Measurements from ENCODE around the gene EI24. TPM values are rescaled to one million over a fixed set of nuclear protein-coding genes. Genes with fewer than 3 reads are reported as not detected.

EI24 gene
- total and polyA plus RNA-seq, 4 donors: 64.9 to 288 (median 203) TPM

GRCh38 chr11:125551835-125552342 is 17.4 kb upstream of the EI24 start:
- H3K4me1 ChIP-seq (ENCODE audit: control insufficient read depth in 4 of 4, insufficient read depth in 4 of 4, low read length in 3 of 4): no peaks in the 10 kb centered on the region
- H3K27ac ChIP-seq (ENCODE audit: low read depth in 1 of 2, low read length in 2 of 2): no peak overlapping the region
- H3K9me3 ChIP-seq (ENCODE audit: control insufficient read depth in 4 of 4, low read length in 3 of 4): peaks cover 17 to 29% (median 23%) of the 10 kb centered on the region in 4 donors
- 44% methylated on average over 1 of the region's 1 CpG for WGBS
- TF ChIP-seq TAF1 (conservative IDR thresholded peaks at IDR 0.05) (no peak), JUND (IDR thresholded peaks at IDR 0.05) (no peak), SP1 (IDR thresholded peaks at IDR 0.05) (no peak), HNF4G (IDR thresholded peaks at IDR 0.05) (no peak), FOXA2 (IDR thresholded peaks at IDR 0.05) (no peak), MAX (IDR thresholded peaks at IDR 0.05) (no peak), RXRA (IDR thresholded peaks at IDR 0.05) (no peak), RAD21 (IDR thresholded peaks at IDR 0.05) (no peak), CTCF (IDR thresholded peaks at IDR 0.05; ENCODE audit: low read depth, low read length, missing input control) (no peak), EGR1 (IDR thresholded peaks at IDR 0.05; ENCODE audit: low read depth in 2 of 2) (no peak), YY1 (IDR thresholded peaks at IDR 0.05) (no peak), REST (IDR thresholded peaks at IDR 0.05) (no peak), GABPA (IDR thresholded peaks at IDR 0.05 in 1 of 2, conservative IDR thresholded peaks at IDR 0.05 in 1 of 2) (no peak), NR2F2 (IDR thresholded peaks at IDR 0.05) (no peak), FOXA1 (IDR thresholded peaks at IDR 0.05) (no peak), ATF3 (IDR thresholded peaks at IDR 0.05) (no peak), HNF4A (conservative IDR thresholded peaks at IDR 0.05) (no peak), ZBTB33 (IDR thresholded peaks at IDR 0.05) (no peak)
- no peaks in the 10 kb centered on the region for H3K36me3 ChIP-seq (ENCODE audit: control insufficient read depth in 4 of 4, insufficient read depth in 3 of 4, low read depth in 1 of 4, low read length in 3 of 4)
- no peak for DNase-seq (ENCODE audit: low spot score)
- H3K27me3 ChIP-seq (ENCODE audit: control insufficient read depth in 4 of 4, insufficient read depth in 4 of 4, low read length in 3 of 4): no peaks in the 10 kb centered on the region
- H3K9ac ChIP-seq (ENCODE audit: low read depth in 1 of 2, low read length in 2 of 2): no peak overlapping the region
- H3K4me3 ChIP-seq (ENCODE audit: low read depth in 1 of 3, low read length in 3 of 3): no peak overlapping the region

Measured in liver (tissue), 9 donors.